MCF 10A (cell line): ENCODE measurements around the gene LAMB2. TPM values are rescaled to one million over a fixed set of nuclear protein-coding genes. Genes with fewer than 3 reads are reported as not detected.

ENCODE experiments used
- BruUV-seq: library from RNA; stranded (reverse); fragments of 400-500 nt; replicated peaks from 2 replicates; lab custom pipeline; 2021; lab: Mats Ljungman, UMichigan
- CTCF ChIA-PET: fragments of 300-600 bp; sonication (Branson Sonifier 250); formaldehyde crosslinking; extraction: SDS; loops from one replicate; lab custom pipeline; 2021; ENCODE audit warnings: antibody characterized with exemption, inconsistent platforms; lab: Yijun Ruan, JAX
- POLR2A ChIA-PET: fragments of 300-600, 350-650 bp; sonication (Branson Sonifier 250); formaldehyde crosslinking; extraction: SDS; loops from one replicate; lab custom pipeline; 2020; ENCODE audit warnings: antibody characterized with exemption, inconsistent platforms; lab: Yijun Ruan, JAX
- DNase-seq: peaks from one replicate; pipeline ENCODE4 v3.0.0-alpha.2; 2018; ENCODE audit not compliant: unreplicated experiment
- H3K27ac Mint-ChIP-seq: one replicate; pipeline ENCODE4 v1.8.0; 2022; ENCODE audit warnings: mild to moderate bottlenecking, low read depth, mixed read lengths; ENCODE audit not compliant: unreplicated experiment
- H3K27me3 Mint-ChIP-seq: one replicate; pipeline ENCODE4 v1.8.0; 2022; ENCODE audit warnings: mixed read lengths; ENCODE audit not compliant: insufficient read depth, unreplicated experiment
- H3K36me3 Mint-ChIP-seq: one replicate; pipeline ENCODE4 v1.8.0; 2022; ENCODE audit warnings: mild to moderate bottlenecking, moderate library complexity, mixed read lengths; ENCODE audit not compliant: insufficient read depth, unreplicated experiment
- H3K4me1 Mint-ChIP-seq: one replicate; pipeline ENCODE4 v1.8.0; 2022; ENCODE audit warnings: mixed read lengths; ENCODE audit not compliant: insufficient read depth, unreplicated experiment
- H3K4me3 Mint-ChIP-seq: one replicate; pipeline ENCODE4 v1.8.0; 2022; ENCODE audit warnings: mild to moderate bottlenecking, moderate library complexity, mixed read lengths; ENCODE audit not compliant: unreplicated experiment
- H3K9me3 Mint-ChIP-seq: one replicate; pipeline ENCODE4 v1.8.0; 2022; ENCODE audit warnings: mixed read lengths; ENCODE audit not compliant: unreplicated experiment
- intact Hi-C: fragments of 100-400 bp; cut with micrococcal nuclease; formaldehyde crosslinking; loops from 2 replicates; pipeline ENCODE4 v1.14.1; 2022
- total RNA-seq: library from RNA; stranded (reverse); gene quantifications from 2 replicates; pipeline ENCODE4 v1.2.3, GENCODE V29; 2022
- TF ChIP-seq, protein P1 (sequence below): fragments of 200-600 bp; IDR thresholded peaks from one replicate; pipeline ENCODE4 v1.8.0; 2022; ENCODE audit warnings: antibody characterized with exemption, mild to moderate bottlenecking; ENCODE audit not compliant: unreplicated experiment

The LAMB2 gene
- total RNA-seq, 1 experiment from 2014 or later: 224 TPM

- intact Hi-C loops: loop anchor here (5.0 kb wide), 1 partner anchor 125 kb away; no protein-coding TSS in a partner anchor
- TF ChIP-seq, protein P1, sequence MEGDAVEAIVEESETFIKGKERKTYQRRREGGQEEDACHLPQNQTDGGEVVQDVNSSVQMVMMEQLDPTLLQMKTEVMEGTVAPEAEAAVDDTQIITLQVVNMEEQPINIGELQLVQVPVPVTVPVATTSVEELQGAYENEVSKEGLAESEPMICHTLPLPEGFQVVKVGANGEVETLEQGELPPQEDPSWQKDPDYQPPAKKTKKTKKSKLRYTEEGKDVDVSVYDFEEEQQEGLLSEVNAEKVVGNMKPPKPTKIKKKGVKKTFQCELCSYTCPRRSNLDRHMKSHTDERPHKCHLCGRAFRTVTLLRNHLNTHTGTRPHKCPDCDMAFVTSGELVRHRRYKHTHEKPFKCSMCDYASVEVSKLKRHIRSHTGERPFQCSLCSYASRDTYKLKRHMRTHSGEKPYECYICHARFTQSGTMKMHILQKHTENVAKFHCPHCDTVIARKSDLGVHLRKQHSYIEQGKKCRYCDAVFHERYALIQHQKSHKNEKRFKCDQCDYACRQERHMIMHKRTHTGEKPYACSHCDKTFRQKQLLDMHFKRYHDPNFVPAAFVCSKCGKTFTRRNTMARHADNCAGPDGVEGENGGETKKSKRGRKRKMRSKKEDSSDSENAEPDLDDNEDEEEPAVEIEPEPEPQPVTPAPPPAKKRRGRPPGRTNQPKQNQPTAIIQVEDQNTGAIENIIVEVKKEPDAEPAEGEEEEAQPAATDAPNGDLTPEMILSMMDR: no peak
- no peaks in the 10 kb centered on the region for H3K9me3 Mint-ChIP-seq
- POLR2A ChIA-PET: no interaction called here
- H3K27me3 Mint-ChIP-seq: no peaks in the 10 kb centered on the region
- H3K4me3 Mint-ChIP-seq: peak overlapping the region; percentile 73
- no peak for DNase-seq
- no peaks in the 10 kb centered on the region for H3K36me3 Mint-ChIP-seq
- no peak overlapping the region for H3K27ac Mint-ChIP-seq
- BruUV-seq: no TSS peak
- peaks cover 6% of the 10 kb centered on the region for H3K4me1 Mint-ChIP-seq
- CTCF ChIA-PET: interaction anchor here (0.7 to 0.8 kb wide), 2 partner anchors 14 to 33 kb away, joined by 4 to 5 read pairs; no protein-coding TSS in a partner anchor
Measured at GRCh38 chr3:49172551-49173041, 39.7 kb upstream of the LAMB2 start.

GRCh38 chr3:49171775-49172500 lies 39.1 kb upstream of the LAMB2 start:
- BruUV-seq: no TSS peak

GRCh38 chr3:49171119-49171774 lies 38.4 kb upstream of the LAMB2 start, which contains the start of gene KLHDC8B:
Gene KLHDC8B, plus strand, starts transcription at chr3:49171598. Its CDS starts 1,172 bp downstream, at chr3:49172770.
- no peaks in the 10 kb centered on the region for H3K27me3 Mint-ChIP-seq
- peak within 1 kb of the TSS; percentile 89 for H3K27ac Mint-ChIP-seq
- POLR2A ChIA-PET: interaction anchor here (0.6 to 1.7 kb wide), 11 partner anchors 38 to 1121 kb away, joined by 3 to 5 read pairs (median 4); partner anchors contain the start of genes IFRD2, LAMB2 and USP19
- BruUV-seq: no TSS peak
- TF ChIP-seq, protein P1: peak; percentile 95
- peak; percentile 82 for DNase-seq
- intact Hi-C loops: loop anchor here (1.0 to 5.0 kb wide), 2 partner anchors 126 to 278 kb away; no protein-coding TSS in a partner anchor
- H3K4me1 Mint-ChIP-seq: peaks cover 6% of the 10 kb centered on the region
- H3K36me3 Mint-ChIP-seq: no peaks in the 10 kb centered on the region
- H3K9me3 Mint-ChIP-seq: no peaks in the 10 kb centered on the region
- peak within 1 kb of the TSS; percentile 73 for H3K4me3 Mint-ChIP-seq
- CTCF ChIA-PET: interaction anchor here (0.7 to 2.8 kb wide), 14 partner anchors 9 to 276 kb away, joined by 3 to 20 read pairs (median 4); partner anchors contain the start of gene USP4

More at GRCh38 chr3:49171775-49172500, 39.1 kb upstream of the LAMB2 start:
- intact Hi-C loops: loop anchor here (1.0 to 5.0 kb wide), 2 partner anchors 125 to 277 kb away; no protein-coding TSS in a partner anchor
- DNase-seq: no peak
- ChIA-PET CTCF (interaction anchor here (0.7 to 2.8 kb wide), 7 partner anchors 8 to 122 kb away, joined by 3 to 20 read pairs (median 5); no protein-coding TSS in a partner anchor), POLR2A (interaction anchor here (0.7 to 1.7 kb wide), 5 partner anchors 39 to 202 kb away, joined by 4 to 5 read pairs (median 5); partner anchors contain the start of gene LAMB2)
- TF ChIP-seq, protein P1: no peak
- Mint-ChIP-seq H3K27ac (no peak overlapping the region), H3K9me3 (no peaks in the 10 kb centered on the region), H3K27me3 (no peaks in the 10 kb centered on the region), H3K36me3 (no peaks in the 10 kb centered on the region), H3K4me3 (peak overlapping the region; percentile 73), H3K4me1 (peaks cover 6% of the 10 kb centered on the region)
